Measurements from ENCODE around the gene CDC25C. TPM values are rescaled to one million over a fixed set of nuclear protein-coding genes. Genes with fewer than 3 reads are reported as not detected.

The CDC25C gene
- total RNA-seq, 1 experiment from 2014 or later, result 36.2 TPM

DNA sequence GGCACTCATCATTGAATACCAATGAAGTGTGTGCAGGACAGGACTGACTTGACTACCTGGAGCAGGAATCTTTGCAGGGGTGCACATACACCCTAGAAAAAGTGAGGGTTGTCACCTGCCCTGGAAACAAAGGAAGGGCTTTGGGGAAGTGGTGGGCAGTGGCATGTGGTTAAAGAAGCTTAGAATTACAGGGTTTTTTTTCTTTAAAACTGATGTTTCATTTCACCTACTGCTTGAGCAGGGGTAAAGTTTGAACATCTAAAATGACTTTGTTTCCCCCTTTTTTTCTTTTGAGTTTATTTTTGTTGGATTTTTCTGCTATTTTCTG lies 18.9 kb upstream of the CDC25C start:
- BruUV-seq (replicated peaks), result no TSS peak
- no peaks in the 10 kb centered on the region for H3K27me3 ChIP-seq (ENCODE audit: insufficient read depth, low read depth)
- peaks cover 18% of the 10 kb centered on the region; the same call in 1 of the 2 replicates for H4K20me1 ChIP-seq (ENCODE audit: insufficient read depth)
- no peak overlapping the region for H3K4me2 ChIP-seq
- H3K4me1 ChIP-seq (replicated peaks; ENCODE audit: insufficient read depth), result peaks cover 15% of the 10 kb centered on the region
- H3K36me3 ChIP-seq (ENCODE audit: low read depth), result 0 out of 2 replicates have a peak, but pooled peaks cover 11% of the 10 kb centered on the region
- TF ChIP-seq CTCF (conservative IDR thresholded peaks at IDR 0.05) (no peak), EZH2 (IDR thresholded peaks at IDR 0.05; ENCODE audit: low read depth) (no peak)
- ChIA-PET POLR2A (ENCODE audit: unreplicated experiment) (interaction anchor here (0.5 kb wide), 1 partner anchor 12 kb away, joined by 12 read pairs; the partner anchor contains the start of gene FAM53C), CTCF (interaction anchor here (1.1 kb wide), 1 partner anchor 14 kb away, joined by 3 read pairs; no protein-coding TSS in a partner anchor)
- H3K4me3 ChIP-seq, result no peak overlapping the region
- no peak for DNase-seq
- intact Hi-C loops (cut with micrococcal nuclease; ENCODE audit: unreplicated experiment), result no loop called here
- H3F3A ChIP-seq (ENCODE audit: insufficient read depth, low read depth), result peaks cover 31% of the 10 kb centered on the region; the same call in 1 of the 2 replicates
- H3K9me2 ChIP-seq (ENCODE audit: insufficient read depth), result no peaks in the 10 kb centered on the region
- H2AFZ ChIP-seq, result no peak overlapping the region
- H3K27ac ChIP-seq, result no peak overlapping the region
- peaks cover 26% of the 10 kb centered on the region for H3K79me2 ChIP-seq (ENCODE audit: low read depth)
- peaks cover 12% of the 10 kb centered on the region for H3K9me3 ChIP-seq (ENCODE audit: insufficient read depth, low read depth)

DNA sequence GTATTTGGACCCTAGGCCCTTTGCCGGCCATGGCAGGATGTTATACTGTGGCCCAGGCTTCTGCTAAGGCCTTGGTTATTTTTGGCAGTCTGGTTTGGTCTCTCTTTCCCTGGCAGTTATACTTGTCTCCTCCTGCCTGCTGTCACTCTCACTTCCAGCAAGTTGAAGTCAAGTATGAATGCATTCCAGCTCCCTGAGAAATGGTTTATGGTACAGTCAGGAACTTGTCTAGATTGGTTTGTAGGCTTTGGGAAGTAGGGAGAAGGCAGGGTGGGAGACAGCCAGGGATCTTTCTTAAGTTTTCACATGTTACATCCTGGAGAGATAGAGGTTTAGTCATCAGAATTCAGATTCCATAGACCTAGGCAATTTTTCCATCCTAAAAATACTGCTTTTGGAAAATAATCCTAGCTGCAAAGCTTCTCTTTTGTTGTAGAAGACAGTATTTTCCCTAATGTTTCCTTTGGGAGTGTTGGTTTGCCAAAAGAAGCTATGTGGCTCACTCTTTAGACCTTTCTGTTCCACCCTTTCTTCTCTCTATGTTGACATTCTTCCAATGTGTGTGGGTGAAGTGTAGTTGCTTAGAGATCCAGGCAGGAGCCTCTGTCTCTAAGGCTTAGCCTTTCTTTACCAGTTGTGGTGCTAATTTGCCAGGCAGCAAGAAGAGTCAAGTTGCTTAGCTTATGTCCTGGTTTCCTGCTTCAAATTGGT lies 18.4 kb upstream of the CDC25C start:
- peaks cover 31% of the 10 kb centered on the region; the same call in 1 of the 2 replicates for H3F3A ChIP-seq (ENCODE audit: insufficient read depth, low read depth)
- H2AFZ ChIP-seq, result no peak overlapping the region
- H3K79me2 ChIP-seq (ENCODE audit: low read depth), result peaks cover 21% of the 10 kb centered on the region
- H3K27me3 ChIP-seq (ENCODE audit: insufficient read depth, low read depth), result no peaks in the 10 kb centered on the region
- BruUV-seq (replicated peaks), result no TSS peak
- 0 out of 2 replicates have a peak, but pooled peaks cover 11% of the 10 kb centered on the region for H3K36me3 ChIP-seq (ENCODE audit: low read depth)
- TF ChIP-seq EZH2 (IDR thresholded peaks at IDR 0.05; ENCODE audit: low read depth), result no peak
- no peak for TF ChIP-seq CTCF (conservative IDR thresholded peaks at IDR 0.05)
- H3K9me2 ChIP-seq (ENCODE audit: insufficient read depth), result no peaks in the 10 kb centered on the region
- peaks cover 10% of the 10 kb centered on the region for H3K4me1 ChIP-seq (replicated peaks; ENCODE audit: insufficient read depth)
- peaks cover 12% of the 10 kb centered on the region for H3K9me3 ChIP-seq (ENCODE audit: insufficient read depth, low read depth)
- intact Hi-C loops (cut with micrococcal nuclease; ENCODE audit: unreplicated experiment), result no loop called here
- no peak overlapping the region for H3K27ac ChIP-seq
- H3K4me3 ChIP-seq, result no peak overlapping the region
- POLR2A ChIA-PET (ENCODE audit: unreplicated experiment), result no interaction called here
- H3K4me2 ChIP-seq, result no peak overlapping the region
- peaks cover 13% of the 10 kb centered on the region; the same call in 1 of the 2 replicates for H4K20me1 ChIP-seq (ENCODE audit: insufficient read depth)
- CTCF ChIA-PET, result interaction anchor here (1.1 kb wide), 1 partner anchor 13 kb away, joined by 3 read pairs; no protein-coding TSS in a partner anchor
- no peak for DNase-seq

- Histone ChIP-seq H3K27me3 (ENCODE audit: insufficient read depth, low read depth) (no peaks in the 10 kb centered on the region), H3K9me2 (ENCODE audit: insufficient read depth) (no peaks in the 10 kb centered on the region), H3K4me3 (no peak overlapping the region), H3K9me3 (ENCODE audit: insufficient read depth, low read depth) (peaks cover 8% of the 10 kb centered on the region), H3K4me2 (no peak overlapping the region), H4K20me1 (ENCODE audit: insufficient read depth) (peaks cover 12% of the 10 kb centered on the region; the same call in 1 of the 2 replicates), H3K79me2 (ENCODE audit: low read depth) (peaks cover 7% of the 10 kb centered on the region), H3K4me1 (replicated peaks; ENCODE audit: insufficient read depth) (no peaks in the 10 kb centered on the region), H3K27ac (no peak overlapping the region), H2AFZ (no peak overlapping the region), H3K36me3 (ENCODE audit: low read depth) (peaks cover 17% of the 10 kb centered on the region), H3F3A (ENCODE audit: insufficient read depth, low read depth) (peaks cover 18% of the 10 kb centered on the region; the same call in 1 of the 2 replicates)
- no TSS peak for BruUV-seq (replicated peaks)
- intact Hi-C loops (cut with micrococcal nuclease; ENCODE audit: unreplicated experiment), result no loop called here
- DNase-seq, result no peak
- ChIA-PET POLR2A (ENCODE audit: unreplicated experiment) (interaction anchor here (0.7 kb wide), 1 partner anchor 197 kb away, joined by 3 read pairs; no protein-coding TSS in a partner anchor), CTCF (no interaction called here)
- no peak for TF ChIP-seq EZH2 (IDR thresholded peaks at IDR 0.05; ENCODE audit: low read depth)
Observed at GRCh38 chr5:138346889-138347288, 15.3 kb upstream of the CDC25C start.

Measured in PC-9 (cell line).